Skeletal muscle satellite cell (primary cell): ENCODE measurements around the gene GPX8.

Experiments used
- H3K27me3 ChIP-seq: 2 replicates; pipeline ENCODE4 v1.7.0; 2013; ENCODE audit warnings: low read length; ENCODE audit not compliant: control insufficient read depth, insufficient read depth
- H3K36me3 ChIP-seq: 2 replicates; pipeline ENCODE4 v1.7.0; 2013; ENCODE audit warnings: mild to moderate bottlenecking, control low read depth, low read length; ENCODE audit not compliant: insufficient read depth
- H3K4me1 ChIP-seq: 2 replicates; pipeline ENCODE4 v1.7.0; 2013; ENCODE audit warnings: low read length; ENCODE audit not compliant: control insufficient read depth, insufficient read depth
- H3K4me2 ChIP-seq: 2 replicates; pipeline ENCODE4 v1.7.0; 2013; ENCODE audit warnings: mild to moderate bottlenecking, low read length
- H3K4me3 ChIP-seq: 2 replicates; pipeline ENCODE4 v1.7.0; 2013; ENCODE audit warnings: low read length
- H3K9ac ChIP-seq: 2 replicates; pipeline ENCODE4 v1.7.0; 2013; ENCODE audit warnings: mild to moderate bottlenecking, low read depth, low read length, moderate library complexity
- H3K9me3 ChIP-seq: replicated peaks from 2 replicates; pipeline ENCODE4 v1.7.0; 2013; ENCODE audit warnings: mild to moderate bottlenecking, control low read depth, low read length

GPX8 gene

DNA sequence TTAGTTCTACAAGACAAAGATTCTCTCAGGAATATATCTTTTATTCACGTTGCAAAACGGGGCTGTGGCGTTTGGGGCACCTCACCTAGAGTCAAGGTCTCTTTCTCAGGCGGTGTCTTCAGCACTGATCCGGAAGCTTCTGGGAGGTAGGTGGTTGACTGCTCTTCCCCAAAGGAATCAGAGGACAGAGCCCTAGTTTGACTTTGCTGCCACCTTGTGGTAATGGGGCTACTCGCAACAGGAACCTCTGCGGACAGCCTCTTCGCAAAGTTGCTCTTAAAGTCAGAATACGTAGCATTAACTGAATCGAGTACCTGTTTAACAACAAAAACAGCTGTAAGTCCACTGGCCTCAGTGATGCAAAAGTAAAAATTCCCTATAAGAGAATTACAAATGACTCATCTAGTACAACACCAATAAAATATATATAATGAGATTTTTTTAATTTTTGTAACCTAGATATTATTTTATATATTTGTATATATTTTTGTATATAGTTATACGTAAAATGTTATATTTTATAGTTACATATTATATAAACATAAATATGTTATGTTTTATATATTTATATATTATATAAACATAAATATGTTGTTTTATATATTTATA, 13.3 kb upstream of the GPX8 start:
- H3K4me1 ChIP-seq, result peaks cover under 1% of the 10 kb centered on the region
- H3K4me3 ChIP-seq, result no peak overlapping the region
- H3K9ac ChIP-seq, result no peak overlapping the region
- no peaks in the 10 kb centered on the region for H3K36me3 ChIP-seq
- H3K9me3 ChIP-seq, result no peaks in the 10 kb centered on the region
- peak overlapping the region; percentile 33 for H3K4me2 ChIP-seq
- no peaks in the 10 kb centered on the region for H3K27me3 ChIP-seq

DNA sequence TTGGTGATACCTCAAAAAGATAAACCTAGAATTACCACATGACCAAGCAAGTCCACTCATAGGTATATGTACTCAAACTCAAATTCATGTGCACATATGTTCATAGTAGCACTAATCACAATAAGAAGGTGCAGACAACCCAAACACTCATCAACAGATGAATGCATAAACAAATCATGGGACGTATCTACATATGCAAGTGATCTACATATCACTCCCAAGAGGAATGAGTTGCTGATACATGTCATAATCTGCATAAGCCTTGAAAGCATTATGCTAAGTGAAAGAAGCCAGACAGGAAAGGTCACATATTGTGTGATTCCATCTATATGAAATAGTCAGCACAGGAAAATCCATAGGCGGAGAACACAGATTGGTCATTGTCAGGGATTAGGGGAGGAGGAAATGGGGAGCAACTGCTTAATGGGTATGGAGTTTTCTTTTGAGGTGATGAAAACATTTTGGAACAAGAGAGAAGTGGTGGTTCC, 10.6 kb upstream of the GPX8 start:
- H3K9me3 ChIP-seq, result no peaks in the 10 kb centered on the region
- H3K27me3 ChIP-seq, result no peaks in the 10 kb centered on the region
- H3K36me3 ChIP-seq, result no peaks in the 10 kb centered on the region
- peaks cover 18% of the 10 kb centered on the region for H3K4me1 ChIP-seq
- H3K9ac ChIP-seq, result no peak overlapping the region
- no peak overlapping the region for H3K4me2 ChIP-seq
- H3K4me3 ChIP-seq, result no peak overlapping the region

DNA sequence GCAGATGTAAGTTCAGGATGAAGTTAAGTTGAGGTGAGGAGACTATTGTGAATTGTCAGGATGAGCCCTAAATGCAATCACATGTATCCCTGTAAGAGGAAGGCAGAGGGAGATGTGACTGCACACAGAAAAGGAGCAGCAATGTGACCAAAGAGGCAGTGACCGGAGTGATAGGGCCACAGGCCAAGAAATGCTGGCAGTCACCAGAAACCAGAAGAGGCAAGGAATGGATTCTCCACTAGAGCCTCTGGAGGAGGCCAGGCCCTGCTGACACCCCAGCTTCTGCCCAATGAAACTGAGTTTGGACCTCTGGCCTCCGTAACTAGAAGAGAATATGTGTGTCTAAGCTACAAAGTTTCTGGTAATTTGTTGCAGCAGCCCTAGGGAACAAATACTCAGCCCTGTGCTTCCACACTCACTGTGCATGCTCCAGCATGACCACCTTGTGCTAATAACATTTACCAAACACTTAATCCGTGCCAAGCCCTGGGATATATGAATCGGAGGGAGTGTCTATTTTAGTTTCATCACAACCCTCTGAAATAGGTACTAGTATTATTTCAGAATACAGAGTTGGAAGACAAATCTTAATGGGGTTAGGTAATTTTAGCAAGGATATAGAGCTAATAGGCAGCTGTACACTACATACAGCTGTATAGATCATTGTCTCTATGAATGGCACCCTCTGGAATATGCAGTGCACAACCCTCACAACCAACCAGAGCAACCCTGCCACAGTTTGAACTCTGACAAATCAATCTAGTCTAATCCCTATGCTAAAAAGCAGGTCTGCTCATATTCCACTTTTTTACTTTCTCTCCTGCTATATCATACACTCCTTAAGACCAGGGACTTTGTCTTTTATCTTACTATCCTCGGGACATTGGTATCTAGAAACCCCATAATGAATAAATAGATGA, 7.8 kb upstream of the GPX8 start:
- no peaks in the 10 kb centered on the region for H3K9me3 ChIP-seq
- no peak overlapping the region for H3K9ac ChIP-seq
- H3K4me2 ChIP-seq, result no peak overlapping the region
- H3K4me1 ChIP-seq, result peaks cover 29% of the 10 kb centered on the region
- H3K36me3 ChIP-seq, result no peaks in the 10 kb centered on the region
- H3K4me3 ChIP-seq, result no peak overlapping the region
- no peaks in the 10 kb centered on the region for H3K27me3 ChIP-seq

DNA sequence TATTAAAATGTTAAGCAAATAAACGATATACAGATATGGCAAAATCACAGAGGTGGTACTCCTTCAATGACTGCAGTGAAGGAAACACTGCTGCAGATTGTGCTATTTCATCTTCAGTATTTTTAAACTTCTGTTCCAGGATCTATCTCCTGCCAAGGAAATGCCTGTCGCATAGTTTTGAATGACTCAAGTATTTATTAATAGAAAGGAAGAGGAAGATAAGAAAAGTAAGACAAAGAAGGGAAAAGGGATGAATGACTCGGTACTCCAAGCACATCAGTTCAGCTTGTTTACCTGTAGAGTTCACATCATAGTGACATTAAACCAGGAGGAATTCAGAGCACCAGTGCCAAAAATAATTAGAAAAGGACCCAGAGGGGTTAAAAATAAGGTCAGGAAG, 5.1 kb upstream of the GPX8 start:
- H3K4me2 ChIP-seq, result peak overlapping the region; percentile 63
- no peaks in the 10 kb centered on the region for H3K27me3 ChIP-seq
- H3K9me3 ChIP-seq, result no peaks in the 10 kb centered on the region
- H3K9ac ChIP-seq, result peak overlapping the region; percentile 20
- H3K36me3 ChIP-seq, result no peaks in the 10 kb centered on the region
- H3K4me3 ChIP-seq, result no peak overlapping the region
- H3K4me1 ChIP-seq, result peaks cover 33% of the 10 kb centered on the region

DNA sequence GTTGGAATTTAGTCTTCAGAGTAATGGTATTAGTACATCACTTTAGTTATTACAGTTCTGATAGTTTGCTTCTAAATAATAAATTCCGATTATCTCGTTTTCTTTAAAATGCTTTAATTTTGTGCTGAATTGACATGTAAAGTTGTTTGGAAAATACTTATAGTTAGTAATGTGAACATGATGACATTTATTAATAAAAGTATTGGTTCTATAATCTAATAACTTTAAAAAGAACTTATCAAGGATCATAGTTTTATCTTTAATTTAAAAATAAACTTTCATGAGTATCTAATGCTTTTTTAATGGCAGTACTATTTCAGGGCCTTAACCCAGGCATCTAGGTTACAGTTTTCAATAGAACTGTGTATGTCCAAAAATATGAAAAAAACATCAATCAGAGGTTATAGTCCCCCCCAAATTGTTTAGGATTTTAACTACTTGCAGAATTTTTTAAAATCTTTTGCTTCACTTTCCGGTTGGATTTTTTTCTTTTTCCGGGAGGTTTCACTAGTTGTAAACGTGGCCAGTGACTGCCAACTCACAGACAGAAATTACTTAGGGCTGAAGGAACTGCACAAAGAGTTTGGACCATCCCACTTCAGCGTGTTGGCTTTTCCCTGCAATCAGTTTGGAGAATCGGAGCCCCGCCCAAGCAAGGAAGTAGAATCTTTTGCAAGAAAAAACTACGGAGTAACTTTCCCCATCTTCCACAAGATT, 680 bp downstream of the GPX8 start:
- peaks cover 10% of the 10 kb centered on the region for H3K4me1 ChIP-seq
- peaks cover 30% of the 10 kb centered on the region for H3K36me3 ChIP-seq
- H3K27me3 ChIP-seq, result no peaks in the 10 kb centered on the region
- peak overlapping the region; percentile 74 for H3K4me3 ChIP-seq
- H3K9me3 ChIP-seq, result no peaks in the 10 kb centered on the region
- peak overlapping the region; percentile 91 for H3K9ac ChIP-seq
- peak overlapping the region; percentile 84 for H3K4me2 ChIP-seq

DNA sequence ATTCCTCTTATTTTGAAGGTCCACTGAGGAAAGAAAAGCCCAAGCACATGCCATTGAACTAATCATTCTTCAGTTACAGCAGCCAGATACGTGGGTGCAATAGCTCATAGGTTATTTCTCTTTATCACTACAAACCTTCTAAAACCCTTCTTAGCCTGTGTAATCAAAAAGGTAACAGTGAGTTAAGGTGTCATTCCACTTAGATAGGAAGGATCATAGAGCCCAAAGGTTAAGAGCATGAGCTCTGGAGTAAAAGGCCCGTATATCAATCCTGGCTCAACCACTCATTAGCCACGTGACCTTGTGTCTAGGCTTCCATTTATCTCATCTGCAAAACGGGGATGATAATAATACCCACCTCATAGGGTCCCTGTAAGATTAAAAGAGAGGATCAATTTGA, 2.7 kb downstream of the GPX8 start:
- Histone ChIP-seq H3K9ac (no peak overlapping the region), H3K4me1 (peaks cover 10% of the 10 kb centered on the region), H3K36me3 (peaks cover 36% of the 10 kb centered on the region), H3K9me3 (no peaks in the 10 kb centered on the region), H3K27me3 (no peaks in the 10 kb centered on the region), H3K4me2 (no peak overlapping the region), H3K4me3 (no peak overlapping the region)

DNA sequence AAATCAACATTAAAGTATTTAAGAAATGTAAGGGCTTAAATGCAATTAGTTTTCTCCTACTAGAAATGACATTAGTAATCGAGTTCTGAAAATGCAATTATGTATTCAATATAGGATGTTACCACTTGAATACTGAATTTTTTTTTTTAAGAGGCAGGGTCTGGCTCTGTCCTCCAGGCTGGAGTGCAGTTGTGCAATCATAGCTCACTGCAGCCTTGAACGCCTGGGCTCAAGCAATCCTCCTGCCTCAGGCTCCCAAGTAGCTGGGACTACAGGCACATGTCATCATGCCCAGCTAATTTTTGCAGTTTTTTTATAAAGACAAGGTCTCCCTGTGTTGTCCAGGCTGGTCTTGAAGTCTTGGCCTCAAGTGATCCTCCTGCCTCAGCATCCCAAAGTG, 11.5 kb downstream of the GPX8 start:
- Histone ChIP-seq H3K4me1 (peaks cover 22% of the 10 kb centered on the region), H3K9ac (no peak overlapping the region), H3K4me2 (no peak overlapping the region), H3K36me3 (peaks cover 3% of the 10 kb centered on the region), H3K27me3 (peaks cover 20% of the 10 kb centered on the region), H3K4me3 (no peak overlapping the region), H3K9me3 (no peaks in the 10 kb centered on the region)

DNA sequence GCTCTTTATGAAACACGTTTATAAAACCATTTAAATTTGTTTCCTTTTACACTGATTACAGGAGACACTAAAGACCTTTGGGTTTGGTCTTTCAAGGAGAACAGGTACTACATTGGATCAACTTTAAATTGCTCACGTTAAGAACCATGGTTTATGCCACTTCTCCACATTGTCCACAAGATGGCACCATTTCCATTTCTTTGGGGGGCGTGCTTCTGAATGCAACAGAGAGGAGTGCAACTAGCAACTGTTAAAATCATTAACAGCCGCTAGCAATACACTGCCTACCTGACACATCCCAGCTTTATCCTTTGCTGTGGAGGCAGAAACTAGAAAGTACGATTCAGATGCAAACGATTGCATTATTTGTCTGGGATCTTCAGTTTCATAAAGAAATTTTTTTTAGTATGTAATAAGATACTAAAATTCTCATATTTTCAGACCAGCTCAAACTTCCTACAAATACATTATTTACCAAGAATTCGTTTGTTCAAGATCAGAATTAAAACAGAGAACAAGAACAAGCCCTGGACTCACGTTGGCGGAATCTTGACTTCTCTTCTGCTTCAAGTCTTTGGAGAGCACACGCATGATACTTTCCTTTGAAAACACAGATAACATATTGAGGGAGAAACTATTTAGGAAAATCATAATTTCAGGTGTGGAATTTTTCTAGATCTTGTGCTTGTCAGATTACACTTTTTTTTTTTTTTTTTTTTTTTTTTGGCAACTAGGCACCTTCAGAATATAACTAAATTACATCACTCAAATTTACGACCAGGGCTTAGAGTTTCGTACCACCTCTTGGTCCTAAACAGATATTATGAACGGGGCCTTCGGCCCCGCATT, 12.3 kb downstream of the GPX8 start:
- peak overlapping the region; percentile 25 for H3K9ac ChIP-seq
- peak overlapping the region; percentile 98 for H3K4me2 ChIP-seq
- H3K9me3 ChIP-seq, result no peaks in the 10 kb centered on the region
- H3K36me3 ChIP-seq, result no peaks in the 10 kb centered on the region
- H3K27me3 ChIP-seq, result peaks cover 23% of the 10 kb centered on the region
- peak overlapping the region; percentile 83 for H3K4me3 ChIP-seq
- H3K4me1 ChIP-seq, result peaks cover 25% of the 10 kb centered on the region

DNA sequence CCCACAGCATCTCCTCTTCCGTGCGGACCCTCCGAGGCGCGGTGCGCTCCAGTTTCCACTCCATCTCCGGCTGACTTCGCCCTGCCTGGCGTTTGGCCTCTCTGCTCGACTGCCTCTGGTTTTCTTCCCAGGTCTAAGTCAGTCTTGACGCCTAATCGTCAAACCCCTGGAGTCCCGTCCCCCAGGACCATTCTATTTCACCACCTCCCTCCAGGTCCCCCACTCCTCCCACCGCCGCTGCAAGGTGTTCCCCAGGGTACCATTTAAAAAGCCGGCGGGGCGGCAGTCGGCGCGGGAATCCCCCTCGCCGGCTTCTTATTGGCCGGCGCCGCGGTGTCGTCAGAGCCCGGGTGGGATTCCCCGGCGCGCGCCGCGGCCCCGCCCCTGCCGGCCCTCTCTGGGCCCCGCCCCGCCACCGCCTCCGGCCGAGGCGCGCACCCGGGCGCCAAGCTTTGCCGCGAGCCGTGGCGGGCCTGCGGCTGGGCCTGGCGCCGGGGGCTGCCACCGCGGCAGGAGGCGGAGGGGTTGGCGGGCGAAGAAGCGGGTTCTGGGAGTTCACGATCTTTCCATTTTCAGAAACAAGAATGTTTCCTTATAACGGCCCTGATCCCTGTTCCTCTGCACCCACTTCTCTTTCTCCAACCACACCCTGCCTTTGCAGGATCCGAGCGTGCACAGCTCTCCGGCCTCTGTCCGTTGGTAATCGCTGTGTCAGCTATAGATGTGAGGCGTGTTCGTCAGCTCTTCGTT, 13.1 kb downstream of the GPX8 start, which contains the start of gene CDC20B:
Gene CDC20B, minus strand, starts transcription at position 241 of the 750 bp plus-strand sequence. Its CDS starts 177 bp downstream, at position 64.
- Histone ChIP-seq H3K27me3 (peaks cover 28% of the 10 kb centered on the region), H3K9ac (peak within 1 kb of the TSS; percentile 68), H3K36me3 (no peaks in the 10 kb centered on the region), H3K4me2 (peak within 1 kb of the TSS; percentile 98), H3K4me1 (peaks cover 25% of the 10 kb centered on the region), H3K9me3 (no peaks in the 10 kb centered on the region), H3K4me3 (peak within 1 kb of the TSS; percentile 83)

DNA sequence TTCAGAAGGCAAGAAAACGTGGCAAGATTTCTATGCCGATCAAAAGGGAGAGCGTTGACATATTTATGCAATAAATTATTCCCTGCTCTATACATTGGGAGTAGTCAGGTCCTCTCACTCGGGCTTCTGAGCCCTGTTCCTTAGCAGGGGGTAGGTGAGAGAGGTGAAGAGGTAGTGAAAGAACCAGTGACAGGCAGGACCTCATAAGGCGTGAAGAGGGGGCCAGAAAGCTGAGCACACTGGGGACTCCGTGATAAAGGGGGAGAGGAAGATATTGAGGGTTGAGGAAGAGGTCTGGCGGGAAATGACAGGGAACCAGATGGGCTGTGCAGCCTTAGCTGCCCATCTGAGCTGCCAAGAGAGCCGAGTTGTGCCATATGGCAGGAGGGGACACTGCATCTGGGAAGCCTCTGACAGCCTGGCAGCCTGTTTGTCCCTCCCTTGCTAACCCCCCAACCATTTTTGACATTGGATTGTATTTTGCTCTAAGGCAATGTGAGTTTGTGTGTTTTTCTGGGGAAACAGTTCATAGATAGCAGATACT, 13.8 kb downstream of the GPX8 start:
- Histone ChIP-seq H3K9ac (peak overlapping the region; percentile 68), H3K4me2 (peak overlapping the region; percentile 98), H3K4me1 (peaks cover 25% of the 10 kb centered on the region), H3K27me3 (peaks cover 33% of the 10 kb centered on the region), H3K36me3 (no peaks in the 10 kb centered on the region), H3K4me3 (peak overlapping the region; percentile 83), H3K9me3 (no peaks in the 10 kb centered on the region)
